C4-2B (cell line): ENCODE results near the gene PTK7.
A peak's percentile ranks its signal among the peaks of the same experiment; 100 is the strongest.

Source experiments
- H3K27ac ChIP-seq: fragments of 450-650 bp; 2 replicates; pipeline ENCODE4 v1.5.1; 2017
- CTCF ChIP-seq: fragments of 450-650 bp; conservative IDR thresholded peaks from 2 replicates; pipeline ENCODE4 v1.5.1; 2017; ENCODE audit warnings: mild to moderate bottlenecking
- ZFX ChIP-seq: fragments of 450-650 bp; IDR thresholded peaks from 2 replicates; pipeline ENCODE4 v1.6.1; 2017

The PTK7 gene

GRCh38 chr6:43144879-43145278, 68.8 kb downstream of the PTK7 start:
- peak overlapping the region; percentile 65; the same call in 1 of the 2 replicates for H3K27ac ChIP-seq
- TF ChIP-seq CTCF (no peak), ZFX (no peak)

- peak overlapping the region; percentile 65 for H3K27ac ChIP-seq
- TF ChIP-seq CTCF (no peak), ZFX (no peak)
Measured at GRCh38 chr6:43146261-43146660, 70.1 kb downstream of the PTK7 start.

GRCh38 chr6:43146709-43147688, 70.9 kb downstream of the PTK7 start:
- TF ChIP-seq ZFX = no peak
- no peak for TF ChIP-seq CTCF

GRCh38 chr6:43147691-43148477, 71.8 kb downstream of the PTK7 start:
- TF ChIP-seq ZFX (no peak), CTCF (no peak)
- H3K27ac ChIP-seq = peak overlapping the region; percentile 65

More at GRCh38 chr6:43146709-43147688, 70.9 kb downstream of the PTK7 start:
- H3K27ac ChIP-seq = peak overlapping the region; percentile 65

- TF ChIP-seq CTCF (no peak), ZFX (no peak)
- H3K27ac ChIP-seq = peak overlapping the region; percentile 75
Measured at GRCh38 chr6:43149265-43149664, 73.2 kb downstream of the PTK7 start.

- no peak for TF ChIP-seq ZFX
- TF ChIP-seq CTCF = no peak
- peak overlapping the region; percentile 75 for H3K27ac ChIP-seq
Measured at GRCh38 chr6:43150051-43150751, 74.1 kb downstream of the PTK7 start.
